A673 (cell line): ENCODE data around the gene DMD. TPM values are rescaled to one million over a fixed set of nuclear protein-coding genes. Genes with fewer than 3 reads are reported as not detected.

ENCODE experiments used
- BruUV-seq: library from RNA; stranded (reverse); fragments of 400-500 nt; replicated peaks from 2 replicates; lab custom pipeline; 2021; lab: Mats Ljungman, UMichigan
- CTCF ChIA-PET: fragments of 300-600 bp; sonication (Branson Sonifier 250); formaldehyde crosslinking; loops from one replicate; lab custom pipeline; 2022; ENCODE audit warnings: antibody characterized with exemption; lab: Charles Lee
- POLR2A ChIA-PET: fragments of 300-600 bp; sonication (Branson Sonifier 250); formaldehyde crosslinking; loops from one replicate; lab custom pipeline; 2022; ENCODE audit warnings: antibody characterized with exemption; ENCODE audit not compliant: low non-redundant PET; lab: Charles Lee
- DNase-seq: peaks from one replicate; pipeline ENCODE4 v3.0.0-alpha.2; 2015; ENCODE audit warnings: low spot score
- H3K27ac ChIP-seq: fragments of 200-600 bp; sonication (generic); 2 replicates; pipeline ENCODE4 v1.5.1; 2016; ENCODE audit warnings: mixed run types, low read depth, mild to moderate bottlenecking, mixed read lengths, antibody characterized with exemption, low read length; ENCODE audit not compliant: poor library complexity, severe bottlenecking
- H3K27me3 ChIP-seq: fragments of 200-600 bp; sonication (generic); replicated peaks from 2 replicates; pipeline ENCODE4 v1.6.1; 2017; ENCODE audit warnings: mixed run types, low read depth, mild to moderate bottlenecking, mixed read lengths, antibody characterized with exemption, low read length; ENCODE audit not compliant: insufficient read depth, poor library complexity
- H3K36me3 ChIP-seq: fragments of 200-600 bp; sonication (generic); 2 replicates; pipeline ENCODE4 v1.6.1; 2016; ENCODE audit warnings: mixed run types, mild to moderate bottlenecking, mixed read lengths, antibody characterized with exemption, low read length; ENCODE audit not compliant: insufficient read depth, poor library complexity, severe bottlenecking
- H3K4me1 ChIP-seq: fragments of 200-600 bp; sonication (generic); 2 replicates; pipeline ENCODE4 v1.6.1; 2017; ENCODE audit warnings: mixed run types, mild to moderate bottlenecking, mixed read lengths, antibody characterized with exemption, low read length; ENCODE audit not compliant: insufficient read depth, poor library complexity, severe bottlenecking
- H3K4me3 ChIP-seq: fragments of 200-600 bp; sonication (generic); 2 replicates; pipeline ENCODE4 v1.5.1; 2016; ENCODE audit warnings: low read depth, mixed run types, mild to moderate bottlenecking, mixed read lengths, low read length; ENCODE audit not compliant: poor library complexity, severe bottlenecking
- H3K9me3 ChIP-seq: fragments of 200-600 bp; sonication (generic); 2 replicates; pipeline ENCODE4 v1.6.1; 2016; ENCODE audit warnings: mixed run types, low read depth, mild to moderate bottlenecking, mixed read lengths, antibody characterized with exemption, low read length; ENCODE audit not compliant: poor library complexity, severe bottlenecking
- EZH2 ChIP-seq: fragments of 200-600 bp; sonication (generic); IDR thresholded peaks from 2 replicates; pipeline ENCODE4 v1.6.1; 2017; ENCODE audit warnings: borderline replicate concordance, low read depth, mild to moderate bottlenecking, mixed read lengths, antibody characterized with exemption, low read length; ENCODE audit not compliant: poor library complexity, severe bottlenecking
- intact Hi-C: fragments of 100-400 bp; cut with micrococcal nuclease; formaldehyde crosslinking; loops from one replicate; pipeline ENCODE4 v1.10.0; 2022; ENCODE audit not compliant: unreplicated experiment
- total RNA-seq: library from RNA; stranded (reverse); gene quantifications from 2 replicates; pipeline ENCODE4 v1.2.3, GENCODE V29; 2021
- TF ChIP-seq, protein P1 (sequence below): fragments of 300-800, 200-600 bp; sonication (generic); conservative IDR thresholded peaks from 2 replicates; pipeline ENCODE4 v1.5.1; 2017; ENCODE audit warnings: low read depth, mild to moderate bottlenecking, antibody characterized with exemption, low read length, moderate library complexity, mixed read lengths

DMD gene
- total RNA-seq, 1 experiment from 2014 or later: 5.4 TPM

DNA sequence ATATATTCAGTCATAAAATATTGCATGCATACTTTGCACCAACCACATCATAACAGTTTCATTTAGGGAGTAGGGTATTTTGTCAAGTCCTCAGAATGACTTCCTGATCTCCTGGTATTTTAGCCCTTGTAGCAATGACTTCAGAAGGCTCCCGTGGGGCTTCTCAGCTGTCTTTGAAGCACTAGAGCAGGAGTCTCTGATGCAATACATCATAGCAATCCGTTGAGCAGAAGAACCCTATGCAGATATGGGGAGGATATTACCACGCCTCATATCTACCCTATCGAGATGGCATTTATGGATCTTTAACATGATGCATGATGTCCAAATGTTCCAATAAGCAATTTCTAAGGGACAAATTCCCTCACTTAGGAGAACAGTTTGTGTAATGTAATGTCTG, 1765.8 kb downstream of the DMD start:
- ChIA-PET POLR2A (no interaction called here), CTCF (no interaction called here)
- intact Hi-C loops: no loop called here
- H3K27ac ChIP-seq: no peak overlapping the region
- H3K4me1 ChIP-seq: no peaks in the 10 kb centered on the region
- no peak for DNase-seq
- H3K9me3 ChIP-seq: no peaks in the 10 kb centered on the region
- no TSS peak for BruUV-seq
- no peaks in the 10 kb centered on the region for H3K36me3 ChIP-seq
- no peaks in the 10 kb centered on the region for H3K27me3 ChIP-seq
- TF ChIP-seq EZH2: no peak
- no peak overlapping the region for H3K4me3 ChIP-seq

DNA sequence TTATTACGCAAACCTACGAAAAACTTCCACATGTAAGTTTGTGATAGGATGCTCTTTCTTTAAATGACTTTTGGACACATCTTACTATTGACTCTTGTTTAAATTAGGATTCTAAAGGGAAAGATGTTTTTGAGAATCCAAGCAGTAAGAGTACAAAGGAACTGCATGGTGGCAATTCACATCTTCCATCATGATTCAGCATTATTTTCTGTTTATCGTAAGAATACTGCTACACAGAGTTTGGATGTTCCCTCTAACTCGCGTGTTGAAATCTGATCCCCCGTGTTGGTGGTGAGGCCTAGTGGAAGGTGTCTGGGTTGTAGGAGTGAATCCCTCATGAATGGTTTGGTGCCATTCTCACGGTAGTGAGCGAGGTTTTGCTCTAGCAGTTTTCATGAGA, 1767.7 kb downstream of the DMD start:
- intact Hi-C loops: no loop called here
- BruUV-seq: no TSS peak
- no peak for DNase-seq

DNA sequence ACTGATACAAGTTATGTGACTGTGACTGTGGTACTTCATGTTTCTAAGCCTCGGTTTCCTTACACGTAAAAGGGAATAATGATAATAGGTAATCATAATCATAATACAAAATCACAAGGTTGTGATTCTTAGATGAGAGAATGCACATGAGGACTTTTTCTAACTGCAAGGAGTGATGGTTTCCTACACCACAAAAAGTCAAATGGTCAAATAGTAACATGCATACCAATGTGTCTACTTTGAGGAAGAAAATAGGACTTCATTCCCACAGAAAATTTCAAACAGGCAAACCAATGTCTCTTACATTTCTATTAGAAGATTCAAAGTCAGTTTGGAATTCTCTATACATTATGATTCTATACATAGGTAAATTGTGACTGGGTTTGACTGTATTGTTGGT, 1770.8 kb downstream of the DMD start:
- no TSS peak for BruUV-seq
- CTCF ChIA-PET: no interaction called here
- no peaks in the 10 kb centered on the region for H3K4me1 ChIP-seq
- no peak for TF ChIP-seq EZH2
- TF ChIP-seq, protein P1, sequence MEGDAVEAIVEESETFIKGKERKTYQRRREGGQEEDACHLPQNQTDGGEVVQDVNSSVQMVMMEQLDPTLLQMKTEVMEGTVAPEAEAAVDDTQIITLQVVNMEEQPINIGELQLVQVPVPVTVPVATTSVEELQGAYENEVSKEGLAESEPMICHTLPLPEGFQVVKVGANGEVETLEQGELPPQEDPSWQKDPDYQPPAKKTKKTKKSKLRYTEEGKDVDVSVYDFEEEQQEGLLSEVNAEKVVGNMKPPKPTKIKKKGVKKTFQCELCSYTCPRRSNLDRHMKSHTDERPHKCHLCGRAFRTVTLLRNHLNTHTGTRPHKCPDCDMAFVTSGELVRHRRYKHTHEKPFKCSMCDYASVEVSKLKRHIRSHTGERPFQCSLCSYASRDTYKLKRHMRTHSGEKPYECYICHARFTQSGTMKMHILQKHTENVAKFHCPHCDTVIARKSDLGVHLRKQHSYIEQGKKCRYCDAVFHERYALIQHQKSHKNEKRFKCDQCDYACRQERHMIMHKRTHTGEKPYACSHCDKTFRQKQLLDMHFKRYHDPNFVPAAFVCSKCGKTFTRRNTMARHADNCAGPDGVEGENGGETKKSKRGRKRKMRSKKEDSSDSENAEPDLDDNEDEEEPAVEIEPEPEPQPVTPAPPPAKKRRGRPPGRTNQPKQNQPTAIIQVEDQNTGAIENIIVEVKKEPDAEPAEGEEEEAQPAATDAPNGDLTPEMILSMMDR: no peak
- DNase-seq: no peak
- intact Hi-C loops: no loop called here
- H3K27me3 ChIP-seq: peaks cover 9% of the 10 kb centered on the region
- no peak overlapping the region for H3K27ac ChIP-seq
- H3K4me3 ChIP-seq: no peak overlapping the region
- H3K36me3 ChIP-seq: no peaks in the 10 kb centered on the region
- POLR2A ChIA-PET: no interaction called here
- H3K9me3 ChIP-seq: no peaks in the 10 kb centered on the region

More for the DNA sequence above, 1767.7 kb downstream of the DMD start:
- Histone ChIP-seq H3K27me3 (no peaks in the 10 kb centered on the region), H3K27ac (no peak overlapping the region), H3K36me3 (no peaks in the 10 kb centered on the region), H3K4me1 (no peaks in the 10 kb centered on the region), H3K4me3 (no peak overlapping the region), H3K9me3 (no peaks in the 10 kb centered on the region)
- TF ChIP-seq EZH2: no peak
- TF ChIP-seq, protein P1: no peak
- CTCF ChIA-PET: no interaction called here
- POLR2A ChIA-PET: no interaction called here

DNA sequence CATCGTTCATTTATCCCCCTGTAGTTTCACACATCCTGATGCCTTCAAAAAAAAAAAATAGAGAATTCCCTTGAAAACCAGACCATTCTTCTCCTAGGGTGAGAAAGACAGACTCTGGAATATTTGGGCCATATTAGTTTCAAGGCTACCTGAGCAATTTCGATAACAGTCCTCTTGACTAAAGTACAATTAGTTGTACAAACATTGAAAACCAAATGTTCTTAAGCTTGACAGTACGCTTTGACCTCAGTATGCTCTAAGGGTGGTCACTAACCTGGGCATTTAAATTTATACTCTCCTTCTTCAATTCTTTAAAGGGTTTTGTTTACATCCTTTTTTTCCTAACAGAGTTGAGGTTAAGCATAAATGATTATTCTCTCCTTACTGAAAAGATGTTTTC, 1774.9 kb downstream of the DMD start:
- DNase-seq: no peak
- no peaks in the 10 kb centered on the region for H3K4me1 ChIP-seq
- H3K9me3 ChIP-seq: no peaks in the 10 kb centered on the region
- H3K27me3 ChIP-seq: peaks cover 11% of the 10 kb centered on the region
- intact Hi-C loops: no loop called here
- no peak for TF ChIP-seq EZH2
- TF ChIP-seq, protein P1: no peak
- no peak overlapping the region for H3K27ac ChIP-seq
- no TSS peak for BruUV-seq
- ChIA-PET POLR2A (no interaction called here), CTCF (no interaction called here)
- H3K4me3 ChIP-seq: no peak overlapping the region
- no peaks in the 10 kb centered on the region for H3K36me3 ChIP-seq
